Vagina (tissue), 2 donors: Measurements from ENCODE around the gene CTAGE4.

Source experiments
- CTCF ChIP-seq, 3 experiments: fragments of 450-650 bp in 2 of 3; fragments of 200-600 bp in 1 of 3; sonication (generic) in 1 of 3; IDR thresholded peaks; one replicate each; pipeline ENCODE4 v1.5.1; 2017 to 2019; ENCODE audit warnings: antibody characterized with exemption in 3 of 3, mild to moderate bottlenecking in 2 of 3, moderate library complexity in 2 of 3
- POLR2A ChIP-seq, 2 donors: fragments of 450-650 bp; IDR thresholded peaks; one replicate each; pipeline ENCODE4 v1.6.1; 2017; ENCODE audit warnings: antibody characterized with exemption in 2 of 2, mild to moderate bottlenecking in 2 of 2, moderate library complexity in 2 of 2
- POLR2AphosphoS5 ChIP-seq, 2 donors: sonication (generic); formaldehyde crosslinking; IDR thresholded peaks; one replicate each; pipeline ENCODE4 v1.9.0; 2017; ENCODE audit warnings: antibody characterized with exemption in 2 of 2, mild to moderate bottlenecking in 2 of 2, low read depth in 1 of 2; ENCODE audit not compliant: insufficient read depth in 1 of 2

- TF ChIP-seq CTCF (IDR thresholded peaks at IDR 0.05) (no peak), POLR2A (IDR thresholded peaks at IDR 0.05) (no peak), POLR2AphosphoS5 (IDR thresholded peaks at IDR 0.05; ENCODE audit: insufficient read depth in 1 of 2, low read depth in 1 of 2) (no peak)
Measured at GRCh38 chr7:144174613-144175012, 8.7 kb upstream of the CTAGE4 start.
